AG09319 (cell line): ENCODE results near the gene GFY.
"Not testable (repeated sequence)": the region's sequence is repeated elsewhere in the genome, so short reads cannot be mapped to it uniquely, and the experiment has no call there.

ENCODE experiments used
- DNase-seq: peaks from one replicate; pipeline ENCODE4 v3.0.0-alpha.2; 2010; ENCODE audit warnings: low read depth; ENCODE audit errors: extremely low read depth
- TF ChIP-seq, protein P1 (sequence below): IDR thresholded peaks from 2 replicates; pipeline ENCODE4 v1.5.1; 2011; ENCODE audit warnings: low read depth, mild to moderate bottlenecking, inconsistent platforms, low read length, moderate library complexity

GFY gene

DNA sequence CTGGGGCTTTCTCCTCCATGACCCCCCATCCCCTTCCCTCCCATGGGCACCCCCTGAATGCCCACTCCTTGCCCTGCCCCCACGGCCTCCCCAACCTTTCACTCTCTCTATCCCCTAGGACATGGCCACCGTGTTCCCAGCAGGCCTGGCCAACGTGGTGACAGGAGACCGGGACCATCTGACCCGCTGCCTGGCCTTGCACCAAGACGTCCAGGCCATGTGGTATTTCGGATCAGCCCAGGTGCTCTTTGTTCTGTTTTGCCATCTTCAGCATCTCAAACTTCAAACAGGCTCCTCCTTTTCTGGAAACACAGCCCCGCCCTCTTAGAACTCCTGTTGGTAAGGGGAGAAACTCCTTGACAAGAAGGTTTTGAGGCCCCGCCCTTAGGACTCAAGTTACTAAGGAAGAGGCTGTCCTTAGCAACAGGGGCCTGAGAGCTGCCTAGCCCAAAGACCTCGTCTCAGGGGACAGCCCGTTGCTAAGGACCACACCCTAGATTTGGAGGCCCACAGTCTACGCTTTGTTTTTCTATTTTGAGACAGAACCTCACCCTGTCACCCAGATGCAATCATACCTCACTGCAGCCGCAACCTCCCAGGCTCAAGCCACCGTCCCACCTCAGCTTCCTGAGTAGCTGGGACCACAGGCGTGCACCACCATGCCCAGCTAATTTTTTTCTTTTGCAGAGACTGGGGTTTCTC, 43.7 kb downstream of the GFY start:
- TF ChIP-seq, protein P1, sequence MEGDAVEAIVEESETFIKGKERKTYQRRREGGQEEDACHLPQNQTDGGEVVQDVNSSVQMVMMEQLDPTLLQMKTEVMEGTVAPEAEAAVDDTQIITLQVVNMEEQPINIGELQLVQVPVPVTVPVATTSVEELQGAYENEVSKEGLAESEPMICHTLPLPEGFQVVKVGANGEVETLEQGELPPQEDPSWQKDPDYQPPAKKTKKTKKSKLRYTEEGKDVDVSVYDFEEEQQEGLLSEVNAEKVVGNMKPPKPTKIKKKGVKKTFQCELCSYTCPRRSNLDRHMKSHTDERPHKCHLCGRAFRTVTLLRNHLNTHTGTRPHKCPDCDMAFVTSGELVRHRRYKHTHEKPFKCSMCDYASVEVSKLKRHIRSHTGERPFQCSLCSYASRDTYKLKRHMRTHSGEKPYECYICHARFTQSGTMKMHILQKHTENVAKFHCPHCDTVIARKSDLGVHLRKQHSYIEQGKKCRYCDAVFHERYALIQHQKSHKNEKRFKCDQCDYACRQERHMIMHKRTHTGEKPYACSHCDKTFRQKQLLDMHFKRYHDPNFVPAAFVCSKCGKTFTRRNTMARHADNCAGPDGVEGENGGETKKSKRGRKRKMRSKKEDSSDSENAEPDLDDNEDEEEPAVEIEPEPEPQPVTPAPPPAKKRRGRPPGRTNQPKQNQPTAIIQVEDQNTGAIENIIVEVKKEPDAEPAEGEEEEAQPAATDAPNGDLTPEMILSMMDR = no peak
- DNase-seq = no peak

DNA sequence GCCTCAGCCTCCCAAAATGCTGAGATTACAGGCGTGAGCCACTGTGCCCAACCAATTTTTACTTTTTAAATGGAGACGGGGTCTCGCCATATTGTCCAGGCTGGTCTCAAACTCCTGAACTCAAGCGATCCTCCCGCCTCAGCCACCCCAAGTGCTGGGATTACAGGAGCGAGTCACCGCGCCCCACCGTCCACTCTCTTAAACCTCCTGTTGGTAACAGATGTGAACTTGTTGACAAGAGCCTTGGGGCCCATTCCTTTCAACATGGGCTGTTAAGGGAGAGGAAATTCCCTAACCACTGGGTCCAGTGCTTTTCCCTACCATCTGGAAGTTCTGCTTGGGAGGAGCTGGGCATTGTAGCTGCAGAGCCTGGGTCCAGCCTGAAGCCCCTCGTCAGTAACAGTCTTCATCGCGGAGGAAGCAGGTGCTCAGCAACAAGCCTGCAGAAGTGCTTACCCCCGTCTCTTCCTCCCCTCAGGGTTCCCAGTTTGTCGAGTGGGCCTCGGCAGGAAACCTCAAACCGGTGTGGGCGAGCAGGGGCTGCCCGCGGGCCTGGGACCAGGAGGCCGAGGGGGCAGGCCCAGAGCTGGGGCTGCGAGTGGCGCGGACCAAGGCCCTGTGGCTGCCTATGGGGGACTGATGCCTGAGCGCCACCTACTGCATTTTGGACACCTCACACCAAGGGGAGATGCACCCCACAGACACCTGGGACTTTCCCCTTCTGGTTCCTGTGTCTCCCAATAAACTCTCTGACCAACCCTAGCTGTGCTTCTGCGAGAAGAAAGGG, 44.8 kb downstream of the GFY start:
- TF ChIP-seq, protein P1 = peak; percentile 16
- DNase-seq = no peak

DNA sequence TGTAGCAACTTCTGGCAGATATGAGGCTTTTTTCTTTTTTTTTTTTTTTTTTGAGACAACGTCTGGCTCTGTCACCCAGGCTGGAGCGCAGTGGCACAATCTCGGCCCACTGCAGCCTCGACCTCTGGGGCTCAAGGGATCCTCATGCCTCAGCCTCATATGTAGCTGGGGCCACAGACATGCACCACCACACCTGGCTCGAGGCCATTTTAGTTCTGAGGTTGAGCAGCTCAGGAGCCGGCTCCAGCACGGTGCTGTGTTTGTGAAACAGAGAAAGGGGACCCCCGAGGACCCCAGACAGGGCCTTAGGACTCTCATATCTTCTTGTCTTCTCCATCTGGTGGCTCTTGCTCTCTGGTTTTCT, 45.4 kb downstream of the GFY start:
- TF ChIP-seq, protein P1 = no peak
- DNase-seq = no peak

DNA sequence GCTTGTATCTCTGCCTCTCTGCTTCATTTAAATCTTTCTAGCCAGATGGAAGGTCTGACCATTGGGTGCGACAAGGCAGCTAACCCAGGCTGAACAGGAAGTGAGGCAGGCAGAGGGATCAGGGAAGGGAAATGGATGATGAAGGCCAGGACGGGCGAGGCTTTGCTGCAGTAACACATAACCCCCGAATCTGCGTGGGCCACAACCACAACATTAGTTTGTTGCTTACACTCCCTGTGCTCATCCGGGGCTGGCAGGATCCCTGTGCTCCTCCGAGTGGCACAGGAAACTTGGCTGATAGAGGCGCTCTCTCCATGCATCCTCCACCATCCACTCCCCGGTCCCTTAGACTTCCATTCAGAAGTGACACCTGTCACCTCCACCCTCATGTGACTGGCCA, 47.7 kb downstream of the GFY start:
- DNase-seq = no peak
- TF ChIP-seq, protein P1 = no peak

DNA sequence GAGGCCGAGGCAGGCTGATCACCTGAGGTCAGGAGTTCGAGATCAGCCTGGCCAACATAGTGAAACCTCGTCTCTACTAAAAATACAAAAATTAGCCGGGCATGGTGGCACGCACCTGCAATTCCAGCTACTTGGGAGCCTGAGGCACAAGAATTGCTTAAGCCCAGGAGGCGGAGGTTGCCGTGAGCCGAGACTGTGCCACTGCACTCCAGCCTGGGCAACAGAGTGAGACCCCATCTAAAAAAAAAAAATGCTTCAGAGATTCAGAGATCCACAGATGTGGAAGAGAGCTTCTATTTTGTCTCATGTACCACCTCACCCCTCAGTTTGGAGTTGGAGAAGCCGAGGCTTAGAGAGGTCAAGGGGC, 48.3 kb downstream of the GFY start:
- not testable (repeated sequence) for DNase-seq

DNA sequence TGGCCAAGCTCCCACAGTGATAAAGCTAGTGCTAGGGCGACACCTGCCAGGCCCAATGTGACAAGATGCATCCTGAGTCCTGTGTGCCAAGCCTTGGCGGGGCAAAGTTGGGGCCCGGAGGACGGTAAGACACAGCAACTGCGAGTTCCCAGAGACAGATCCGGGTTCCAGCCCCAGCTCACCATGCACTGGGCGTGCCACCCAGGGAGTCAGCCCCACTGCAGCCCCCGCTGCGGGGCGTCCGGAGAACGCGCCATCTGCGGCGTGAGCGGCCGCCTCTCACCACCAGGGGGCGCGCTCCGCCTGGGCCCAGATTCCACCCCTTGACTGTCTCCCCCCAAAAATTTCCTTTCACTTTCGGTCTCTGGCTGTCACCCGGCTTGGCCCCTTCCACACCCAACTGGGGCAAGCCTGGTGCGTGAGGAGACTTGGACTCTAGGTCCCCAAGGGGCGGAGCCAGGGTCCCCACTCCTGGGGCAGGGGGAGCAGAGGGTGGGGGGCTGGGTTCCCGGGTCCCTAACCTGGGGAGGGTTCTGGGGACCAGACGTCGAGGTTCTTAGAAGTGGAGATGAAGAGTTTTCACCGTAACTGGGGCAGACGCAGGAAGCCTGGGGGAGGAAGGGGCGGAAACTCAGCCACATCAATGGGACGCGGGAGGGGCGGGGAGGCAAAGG, 48.8 kb downstream of the GFY start, which contains the start of gene FLT3LG:
Gene FLT3LG (plus strand): TSS at position 348 of the 674 bp plus-strand sequence. CDS start 425 bp downstream, outside the sequence.
- TF ChIP-seq, protein P1 = peak; percentile 98
- no peak for DNase-seq

DNA sequence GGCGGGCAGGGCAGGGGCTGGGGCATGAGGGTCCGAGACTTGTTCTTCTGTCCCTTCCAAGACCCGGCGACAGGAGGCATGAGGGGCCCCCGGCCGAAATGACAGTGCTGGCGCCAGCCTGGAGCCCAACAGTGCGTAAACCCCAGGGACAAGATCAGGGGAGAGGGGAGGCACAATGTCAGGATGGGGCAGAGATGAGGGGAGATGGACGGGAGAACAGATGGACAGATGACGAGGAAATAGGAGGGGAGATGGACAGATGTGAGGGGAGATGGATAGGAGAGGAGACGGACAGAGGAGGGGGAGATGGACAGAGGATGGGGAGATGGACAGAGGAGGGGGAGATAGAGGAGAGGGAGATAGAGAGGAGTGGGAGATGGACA, 49.3 kb downstream of the GFY start:
- TF ChIP-seq, protein P1 = no peak

More for the DNA sequence above, 49.3 kb downstream of the GFY start:
- DNase-seq = no peak
